ENCODE data around the gene ADAMTS7.
"Not testable (repeated sequence)": the region's sequence is repeated elsewhere in the genome, so short reads cannot be mapped to it uniquely, and the experiment has no call there.

ADAMTS7 gene

DNA sequence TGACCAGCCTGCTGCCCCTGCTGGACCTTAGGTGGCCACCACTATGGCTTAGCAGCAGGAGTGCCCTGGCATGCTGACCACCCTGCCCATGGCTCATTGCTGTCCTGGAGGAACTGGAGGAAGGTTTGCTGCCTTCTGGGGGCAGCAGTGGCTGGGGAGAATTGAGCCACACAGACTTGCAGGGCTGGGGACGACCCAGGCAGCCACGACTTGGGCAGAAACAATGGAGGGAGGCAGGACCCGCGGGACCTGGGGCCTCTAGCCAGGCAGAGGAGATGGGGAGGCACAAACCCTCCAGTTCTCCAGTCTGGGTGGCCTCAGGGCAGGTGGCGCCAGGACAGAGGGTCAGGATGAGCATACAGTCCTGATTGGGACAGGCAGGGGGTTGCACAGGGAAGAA lies 32.8 kb downstream of the ADAMTS7 start:
- no peak overlapping the region for H3K4me3 ChIP-seq (ENCODE audit: low read depth, low read length)
- no peaks in the 10 kb centered on the region for H3K9me3 ChIP-seq (ENCODE audit: severe bottlenecking)
- no peaks in the 10 kb centered on the region for H3K27me3 ChIP-seq (ENCODE audit: insufficient read depth, low read depth, severe bottlenecking)
- TF ChIP-seq, protein P1, sequence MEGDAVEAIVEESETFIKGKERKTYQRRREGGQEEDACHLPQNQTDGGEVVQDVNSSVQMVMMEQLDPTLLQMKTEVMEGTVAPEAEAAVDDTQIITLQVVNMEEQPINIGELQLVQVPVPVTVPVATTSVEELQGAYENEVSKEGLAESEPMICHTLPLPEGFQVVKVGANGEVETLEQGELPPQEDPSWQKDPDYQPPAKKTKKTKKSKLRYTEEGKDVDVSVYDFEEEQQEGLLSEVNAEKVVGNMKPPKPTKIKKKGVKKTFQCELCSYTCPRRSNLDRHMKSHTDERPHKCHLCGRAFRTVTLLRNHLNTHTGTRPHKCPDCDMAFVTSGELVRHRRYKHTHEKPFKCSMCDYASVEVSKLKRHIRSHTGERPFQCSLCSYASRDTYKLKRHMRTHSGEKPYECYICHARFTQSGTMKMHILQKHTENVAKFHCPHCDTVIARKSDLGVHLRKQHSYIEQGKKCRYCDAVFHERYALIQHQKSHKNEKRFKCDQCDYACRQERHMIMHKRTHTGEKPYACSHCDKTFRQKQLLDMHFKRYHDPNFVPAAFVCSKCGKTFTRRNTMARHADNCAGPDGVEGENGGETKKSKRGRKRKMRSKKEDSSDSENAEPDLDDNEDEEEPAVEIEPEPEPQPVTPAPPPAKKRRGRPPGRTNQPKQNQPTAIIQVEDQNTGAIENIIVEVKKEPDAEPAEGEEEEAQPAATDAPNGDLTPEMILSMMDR (IDR thresholded peaks at IDR 0.05; ENCODE audit: low read depth, low read length) = no peak
- H3K27ac ChIP-seq = no peak overlapping the region
- DNase-seq = no peak
- H3K36me3 ChIP-seq = no peaks in the 10 kb centered on the region

DNA sequence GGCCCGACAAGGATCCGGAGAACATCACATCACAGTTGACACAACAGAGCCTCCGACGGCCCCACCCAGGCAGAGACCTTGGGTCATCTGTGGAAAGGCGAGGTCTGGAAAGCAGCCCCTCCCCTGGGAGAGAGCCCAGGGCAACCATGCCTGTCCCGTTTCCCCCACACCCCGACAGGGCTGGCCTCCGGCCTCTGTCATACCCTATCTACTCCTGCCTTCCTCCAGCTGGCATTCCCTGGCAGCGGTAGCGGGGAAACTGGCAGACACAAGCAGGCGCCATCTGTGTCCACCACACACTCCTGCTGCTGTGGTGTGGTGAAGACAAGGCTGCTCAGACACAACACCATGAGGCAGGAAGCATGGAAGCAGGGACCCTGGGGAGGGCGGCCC lies 33.3 kb downstream of the ADAMTS7 start:
- not testable (repeated sequence) for H3K36me3 ChIP-seq; DNase-seq; H3K27ac ChIP-seq; H3K4me3 ChIP-seq (ENCODE audit: low read depth, low read length); H3K9me3 ChIP-seq (ENCODE audit: severe bottlenecking); H3K27me3 ChIP-seq (ENCODE audit: insufficient read depth, low read depth, severe bottlenecking)

DNA sequence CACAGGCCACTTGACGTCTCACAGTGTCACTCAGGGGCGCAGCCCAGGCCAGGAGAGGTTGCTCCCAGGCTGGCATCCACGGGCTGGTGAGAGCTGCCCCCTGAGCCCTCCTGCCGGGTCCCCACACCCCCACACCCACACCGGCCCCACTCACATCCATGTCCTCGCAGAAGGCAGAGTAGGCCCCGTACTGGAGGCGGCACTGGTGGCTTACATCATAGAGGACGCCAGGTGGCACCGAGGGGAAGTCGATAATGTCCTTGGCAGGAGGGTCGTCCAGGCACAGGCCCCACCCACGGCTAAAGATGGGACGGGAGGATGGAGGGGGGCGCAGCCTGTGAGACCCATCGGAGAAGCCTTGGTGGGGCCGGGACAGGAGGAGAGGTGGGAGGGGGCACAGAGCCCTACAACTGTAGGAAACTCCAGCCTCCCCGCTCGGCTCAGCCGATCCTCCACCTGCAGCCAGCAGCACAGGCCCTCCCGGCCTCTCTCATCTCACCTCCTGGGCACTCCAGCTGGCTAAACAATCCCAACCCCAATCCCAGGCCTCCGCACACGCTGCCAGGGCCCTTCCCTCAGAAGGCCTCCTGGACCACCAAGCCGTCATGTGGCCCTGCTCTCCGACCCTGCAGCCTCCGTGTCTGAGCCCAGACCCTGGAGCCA lies 33.8 kb downstream of the ADAMTS7 start:
- not testable (repeated sequence) for DNase-seq; H3K9me3 ChIP-seq (ENCODE audit: severe bottlenecking); H3K36me3 ChIP-seq; H3K27me3 ChIP-seq (ENCODE audit: insufficient read depth, low read depth, severe bottlenecking); H3K4me3 ChIP-seq (ENCODE audit: low read depth, low read length); H3K27ac ChIP-seq

DNA sequence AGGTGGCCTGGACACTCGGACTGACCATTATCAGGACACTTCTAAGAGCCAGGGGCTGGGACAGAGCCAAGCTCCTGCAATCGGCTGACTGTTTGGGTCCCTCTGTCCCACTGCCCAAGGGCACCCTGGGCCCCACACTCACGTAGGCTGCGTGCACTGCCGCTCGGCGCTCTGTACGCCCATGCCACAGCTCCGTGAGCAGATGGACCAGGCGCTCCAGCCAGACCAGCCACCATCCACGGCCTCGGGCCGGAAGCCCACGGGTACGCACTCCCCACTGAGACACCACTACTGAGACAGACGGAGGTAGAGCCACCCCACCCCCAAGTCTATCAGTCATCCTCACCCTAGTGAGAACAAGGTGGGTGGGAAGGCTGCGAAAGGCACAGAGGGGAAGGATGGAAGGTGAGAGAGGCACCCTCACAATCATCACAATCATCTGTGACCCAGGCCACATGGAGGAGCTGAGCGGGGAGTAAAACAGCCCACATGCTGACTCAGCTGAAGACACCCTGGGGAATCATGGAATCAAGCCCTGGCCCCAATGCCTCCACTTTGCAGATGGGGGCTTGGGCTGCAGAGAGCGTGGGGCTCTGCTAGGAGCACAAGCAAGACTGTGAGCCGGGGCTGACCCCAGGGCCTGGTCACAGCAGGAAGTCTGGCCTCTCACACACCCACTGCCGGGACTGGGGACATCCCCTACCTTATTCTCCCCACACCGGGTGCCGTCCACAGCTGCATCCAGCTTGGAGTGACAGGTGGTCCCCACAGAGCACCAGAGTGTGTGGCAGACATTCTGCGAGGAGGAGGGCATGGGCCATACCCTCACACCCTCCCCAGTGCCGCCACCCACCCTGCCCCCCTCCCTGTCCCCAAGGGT lies 35.0 kb downstream of the ADAMTS7 start:
- H3K9me3 ChIP-seq (ENCODE audit: severe bottlenecking); H3K4me3 ChIP-seq (ENCODE audit: low read depth, low read length); DNase-seq: not testable (repeated sequence)

DNA sequence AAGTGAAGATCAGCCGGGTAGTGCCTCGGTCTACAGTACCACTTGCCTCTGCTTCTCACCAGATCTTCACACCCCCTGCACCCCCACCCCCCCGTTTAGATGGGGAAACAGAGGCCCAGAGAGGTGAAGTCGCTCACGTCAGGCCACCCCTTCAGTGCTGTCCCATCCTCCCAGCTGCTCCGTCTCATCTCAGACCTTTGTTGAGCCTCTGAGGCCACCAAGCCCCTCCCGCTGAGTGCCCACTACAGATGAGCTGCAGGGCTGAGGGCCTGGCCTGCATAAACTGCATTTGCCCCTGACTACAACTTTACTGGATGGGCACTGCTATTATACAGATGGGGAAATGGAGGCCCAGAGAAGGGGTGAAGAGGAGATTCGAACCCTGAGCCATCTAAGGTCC lies 35.8 kb downstream of the ADAMTS7 start:
- H3K4me3 ChIP-seq (ENCODE audit: low read depth, low read length) = no peak overlapping the region
- no peak overlapping the region for H3K27ac ChIP-seq
- no peaks in the 10 kb centered on the region for H3K9me3 ChIP-seq (ENCODE audit: severe bottlenecking)
- no peak for DNase-seq
- no peaks in the 10 kb centered on the region for H3K27me3 ChIP-seq (ENCODE audit: insufficient read depth, low read depth, severe bottlenecking)
- no peaks in the 10 kb centered on the region for H3K36me3 ChIP-seq
- TF ChIP-seq, protein P1 (IDR thresholded peaks at IDR 0.05; ENCODE audit: low read depth, low read length) = no peak

More for the DNA sequence above, 35.0 kb downstream of the ADAMTS7 start:
- not testable (repeated sequence) for H3K27ac ChIP-seq; H3K27me3 ChIP-seq (ENCODE audit: insufficient read depth, low read depth, severe bottlenecking); H3K36me3 ChIP-seq

DNA sequence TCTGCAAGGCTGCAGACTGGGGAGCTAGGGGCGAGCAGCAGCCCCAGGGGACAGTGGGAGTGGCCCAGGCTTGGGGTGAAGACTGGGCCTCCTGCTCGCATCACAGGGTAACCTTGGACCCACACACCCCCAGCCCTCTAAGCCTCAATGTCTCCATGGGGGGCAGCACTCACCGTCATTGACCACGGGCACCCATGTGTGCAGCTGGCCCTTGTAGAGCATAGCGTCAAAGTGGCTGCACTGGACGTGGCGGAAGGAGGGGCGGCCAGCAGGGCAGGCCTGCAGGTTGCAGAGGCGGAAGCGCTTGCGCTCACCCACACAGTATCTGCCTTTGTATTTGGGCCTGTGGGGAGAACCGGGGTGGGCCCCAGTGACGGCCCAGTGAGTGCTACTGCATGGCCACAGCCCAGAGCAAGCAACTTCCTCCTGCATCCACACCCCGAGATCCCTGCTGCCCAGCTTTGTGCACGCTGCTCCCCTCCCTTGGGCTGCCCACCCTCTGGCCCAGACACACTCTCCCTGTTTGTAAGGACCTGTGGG lies 36.7 kb downstream of the ADAMTS7 start:
- H3K36me3 ChIP-seq; H3K27ac ChIP-seq; H3K27me3 ChIP-seq (ENCODE audit: insufficient read depth, low read depth, severe bottlenecking); H3K4me3 ChIP-seq (ENCODE audit: low read depth, low read length); DNase-seq; H3K9me3 ChIP-seq (ENCODE audit: severe bottlenecking): not testable (repeated sequence)

DNA sequence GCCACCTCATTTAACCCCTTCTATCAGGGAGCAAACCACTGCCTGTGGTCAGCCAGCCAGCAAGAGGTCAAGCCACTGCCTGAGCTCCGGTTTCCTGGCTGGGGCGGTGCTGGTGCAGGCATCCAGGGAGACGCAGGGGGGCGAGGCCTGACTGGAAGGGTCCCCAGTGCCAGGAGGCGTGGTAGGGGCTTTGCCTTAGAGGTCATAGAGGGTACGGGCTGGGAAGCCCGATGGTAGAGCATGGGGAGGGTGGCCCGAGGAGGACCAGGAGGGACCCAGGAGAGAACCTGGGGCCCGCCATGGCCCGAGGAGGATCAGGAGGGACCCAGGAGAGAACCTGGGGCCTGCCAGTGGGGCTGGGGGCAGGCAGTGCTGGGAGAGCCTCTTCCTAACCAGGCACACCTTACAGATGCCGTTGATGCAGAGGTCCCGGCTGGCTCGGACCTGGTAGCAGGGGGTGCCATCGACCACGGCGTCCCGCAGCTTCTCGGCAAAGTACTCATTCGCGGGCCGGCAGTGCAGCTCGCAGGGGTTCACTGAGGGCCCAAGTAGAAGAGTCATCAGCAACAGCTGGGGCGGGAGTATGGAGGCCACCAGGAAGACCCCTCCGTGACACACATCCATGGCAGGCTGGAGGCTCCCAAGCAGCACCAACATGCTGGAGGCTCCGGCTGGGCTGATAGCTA lies 37.4 kb downstream of the ADAMTS7 start:
- not testable (repeated sequence) for H3K9me3 ChIP-seq (ENCODE audit: severe bottlenecking); H3K4me3 ChIP-seq (ENCODE audit: low read depth, low read length); H3K27ac ChIP-seq; H3K36me3 ChIP-seq; DNase-seq; H3K27me3 ChIP-seq (ENCODE audit: insufficient read depth, low read depth, severe bottlenecking)

DNA sequence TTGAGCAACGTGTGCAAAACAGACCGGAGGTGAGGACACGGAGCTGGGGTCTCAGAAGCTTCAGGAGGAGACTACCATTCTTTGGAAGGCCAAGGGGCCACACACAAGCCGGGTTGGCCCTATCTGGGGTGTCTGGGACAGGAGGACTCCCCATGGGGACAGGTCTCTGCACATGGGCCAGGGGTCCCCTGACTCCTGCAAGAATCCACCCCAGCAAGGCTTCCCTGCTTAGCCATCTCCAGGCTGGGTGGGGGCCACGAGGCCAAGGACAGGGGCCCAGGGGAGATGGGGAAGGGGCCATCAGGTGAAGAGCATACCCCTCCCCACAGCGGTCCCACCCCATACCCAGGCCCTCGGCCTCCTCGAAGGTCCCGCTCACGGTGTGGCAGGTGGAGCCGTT lies 38.5 kb downstream of the ADAMTS7 start:
- DNase-seq = no peak
- H3K9me3 ChIP-seq (ENCODE audit: severe bottlenecking) = no peaks in the 10 kb centered on the region
- no peak overlapping the region for H3K27ac ChIP-seq
- no peak overlapping the region for H3K4me3 ChIP-seq (ENCODE audit: low read depth, low read length)
- TF ChIP-seq, protein P1 (IDR thresholded peaks at IDR 0.05; ENCODE audit: low read depth, low read length) = no peak
- H3K36me3 ChIP-seq = no peaks in the 10 kb centered on the region
- H3K27me3 ChIP-seq (ENCODE audit: insufficient read depth, low read depth, severe bottlenecking) = no peaks in the 10 kb centered on the region

DNA sequence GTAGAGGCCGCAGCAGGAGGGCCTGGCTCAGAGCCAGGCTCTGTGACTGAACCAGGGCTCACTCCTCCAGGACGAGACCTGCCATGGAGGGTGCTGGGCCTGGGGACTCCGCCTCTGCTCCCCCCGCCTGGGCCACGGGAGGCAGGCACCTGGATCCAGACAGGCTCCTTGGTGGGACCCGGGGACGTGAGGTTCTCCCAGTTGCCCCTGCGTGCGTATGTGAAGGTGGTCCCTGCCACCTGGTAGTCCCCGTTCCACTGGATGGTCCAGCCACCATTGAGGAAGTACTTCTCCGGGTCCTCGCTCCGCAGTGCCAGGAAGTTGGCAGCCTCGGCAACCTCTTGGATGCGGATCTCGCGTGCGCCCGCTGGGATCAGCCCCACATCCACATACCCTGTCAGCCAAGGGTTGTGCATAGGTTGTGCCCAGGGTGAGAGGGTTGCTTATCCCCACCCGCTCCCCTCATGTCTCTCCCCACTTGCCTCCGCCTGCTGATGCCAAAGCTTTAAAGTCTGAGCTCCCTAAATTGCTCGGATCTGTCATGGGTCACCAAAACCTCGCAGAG lies 39.7 kb downstream of the ADAMTS7 start:
- not testable (repeated sequence) for DNase-seq; H3K36me3 ChIP-seq; H3K27ac ChIP-seq; H3K27me3 ChIP-seq (ENCODE audit: insufficient read depth, low read depth, severe bottlenecking); H3K9me3 ChIP-seq (ENCODE audit: severe bottlenecking); H3K4me3 ChIP-seq (ENCODE audit: low read depth, low read length)

DNA sequence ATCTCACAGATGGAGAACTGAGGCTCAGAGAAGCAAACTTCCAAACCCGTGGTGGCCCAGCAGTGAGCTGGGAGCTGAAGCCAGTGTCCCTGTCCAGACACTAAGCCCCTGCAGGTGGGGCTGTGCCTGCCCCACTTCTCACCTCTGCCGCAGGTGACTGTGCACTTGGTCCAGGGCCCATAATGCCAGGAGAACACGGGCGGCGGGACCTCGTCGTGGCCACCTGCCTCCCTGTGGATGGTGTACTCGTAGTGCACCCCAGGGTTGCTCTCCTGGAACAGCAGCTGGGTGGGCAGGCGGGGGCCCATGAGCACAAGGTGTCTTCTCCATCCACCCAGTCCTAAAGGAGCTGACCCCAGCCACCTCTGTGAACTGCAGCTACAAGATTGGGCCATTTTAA lies 40.2 kb downstream of the ADAMTS7 start:
- H3K4me3 ChIP-seq (ENCODE audit: low read depth, low read length); H3K36me3 ChIP-seq; DNase-seq; H3K27ac ChIP-seq; H3K9me3 ChIP-seq (ENCODE audit: severe bottlenecking); H3K27me3 ChIP-seq (ENCODE audit: insufficient read depth, low read depth, severe bottlenecking): not testable (repeated sequence)

All from WERI-Rb-1 (cell line).